OCI-LY7 (cell line): ENCODE data around the gene SSPN. TPM values are rescaled to one million over a fixed set of nuclear protein-coding genes. Genes with fewer than 3 reads are reported as not detected.

Experiments
- BruUV-seq: library from RNA; stranded (reverse); fragments of 400-500 nt; replicated peaks from 2 replicates; lab custom pipeline; 2021; lab: Mats Ljungman, UMichigan
- CTCF ChIA-PET: fragments of 300-600 bp; sonication (Branson Sonifier 250); formaldehyde crosslinking; loops from one replicate; lab custom pipeline; 2022; ENCODE audit warnings: antibody characterized with exemption; ENCODE audit not compliant: unreplicated experiment; lab: Charles Lee
- POLR2A ChIA-PET: fragments of 300-600 bp; sonication (Branson Sonifier 250); formaldehyde crosslinking; loops from one replicate; lab custom pipeline; 2022; ENCODE audit warnings: antibody characterized with exemption; lab: Charles Lee
- DNase-seq: peaks from one replicate; pipeline ENCODE4 v3.0.0-alpha.2; 2015; ENCODE audit warnings: low spot score
- H2AFZ ChIP-seq: fragments of 200-600 bp; sonication (generic), shearing (Covaris generic); 2 replicates; pipeline ENCODE4 v1.6.1; 2014; ENCODE audit warnings: mild to moderate bottlenecking, antibody characterized with exemption, low read length, moderate library complexity
- H3K27ac ChIP-seq: fragments of 200-600 bp; sonication (generic); 2 replicates; pipeline ENCODE4 v1.5.1; 2014; ENCODE audit warnings: mixed run types, low read depth, mild to moderate bottlenecking, moderate library complexity, low read length, inconsistent platforms; ENCODE audit not compliant: poor library complexity, severe bottlenecking
- H3K36me3 ChIP-seq: fragments of 200-600 bp; sonication (generic); 2 replicates; pipeline ENCODE4 v1.6.1; 2014; ENCODE audit warnings: mild to moderate bottlenecking, antibody characterized with exemption, low read length, moderate library complexity, mixed read lengths; ENCODE audit not compliant: insufficient read depth
- H3K4me1 ChIP-seq: fragments of 200-600 bp; sonication (generic); 2 replicates; pipeline ENCODE4 v1.5.1; 2014; ENCODE audit warnings: mild to moderate bottlenecking, low read length; ENCODE audit not compliant: insufficient read depth, poor library complexity, severe bottlenecking
- H3K4me2 ChIP-seq: fragments of 200-600 bp; sonication (generic); 2 replicates; pipeline ENCODE4 v1.6.1; 2014; ENCODE audit warnings: mild to moderate bottlenecking, low read length
- H3K4me3 ChIP-seq: fragments of 200-600 bp; sonication (generic); 2 replicates; pipeline ENCODE4 v1.5.1; 2014; ENCODE audit warnings: mild to moderate bottlenecking, low read depth, low read length; ENCODE audit not compliant: poor library complexity, severe bottlenecking
- H3K79me2 ChIP-seq: fragments of 200-600 bp; sonication (generic); 2 replicates; pipeline ENCODE4 v1.6.1; 2016; ENCODE audit warnings: low read depth, mild to moderate bottlenecking, low read length, moderate library complexity, mixed read lengths; ENCODE audit not compliant: insufficient read depth
- H3K9me2 ChIP-seq: fragments of 200-600 bp; sonication (generic); 2 replicates; pipeline ENCODE4 v1.6.1; 2016; ENCODE audit warnings: mild to moderate bottlenecking, low read length, mixed read lengths; ENCODE audit not compliant: insufficient read depth
- H3K9me3 ChIP-seq: fragments of 200-600 bp; sonication (generic); 2 replicates; pipeline ENCODE4 v1.6.1; 2014; ENCODE audit warnings: mild to moderate bottlenecking, mixed run types, low read length, mixed read lengths
- H4K20me1 ChIP-seq: fragments of 200-600 bp; sonication (generic); 2 replicates; pipeline ENCODE4 v1.6.1; 2014; ENCODE audit warnings: mild to moderate bottlenecking, antibody characterized with exemption, low read length, moderate library complexity, mixed read lengths; ENCODE audit not compliant: insufficient read depth
- CTCF ChIP-seq: fragments of 200-600 bp; sonication (generic); conservative IDR thresholded peaks from 2 replicates; pipeline ENCODE4 v1.5.1; 2014; ENCODE audit warnings: mild to moderate bottlenecking, antibody characterized with exemption, low read length, moderate library complexity, mixed read lengths
- EZH2phosphoT487 ChIP-seq: fragments of 200-600 bp; sonication (generic); IDR thresholded peaks from 2 replicates; pipeline ENCODE4 v1.6.1; 2018; ENCODE audit warnings: low read depth, borderline replicate concordance, mild to moderate bottlenecking, mixed run types, antibody characterized with exemption, low read length, moderate library complexity, mixed read lengths
- intact Hi-C: fragments of 100-400 bp; cut with micrococcal nuclease; formaldehyde crosslinking; loops from one replicate; pipeline ENCODE4 v1.10.0; 2022; ENCODE audit not compliant: unreplicated experiment
- total RNA-seq, 2 experiments: library from RNA; depleted of rRNA in 1 of 2; stranded (reverse); fragments of >200 nt in 1 of 2; shearing (Covaris generic) in 1 of 2; gene quantifications; 2 replicates each; pipeline ENCODE4 v1.2.3, GENCODE V29; 2014 to 2022

The SSPN gene
- total RNA-seq, 2 experiments from 2014 or later = not detected

GRCh38 chr12:26164118-26164517 is 31.3 kb upstream of the SSPN start:
- Histone ChIP-seq H3K79me2 (no peaks in the 10 kb centered on the region), H3K9me2 (no peaks in the 10 kb centered on the region), H4K20me1 (no peaks in the 10 kb centered on the region), H3K4me1 (no peaks in the 10 kb centered on the region), H3K4me3 (no peak overlapping the region), H3K27ac (no peak overlapping the region), H3K36me3 (no peaks in the 10 kb centered on the region), H2AFZ (no peak overlapping the region), H3K9me3 (no peaks in the 10 kb centered on the region), H3K4me2 (no peak overlapping the region)
- TF ChIP-seq EZH2phosphoT487 = no peak
- no peak for TF ChIP-seq CTCF
- intact Hi-C loops = no loop called here
- no peak for DNase-seq
- BruUV-seq = no TSS peak
- POLR2A ChIA-PET = interaction anchor here (0.6 kb wide), 1 partner anchor 105 kb away, joined by 4 read pairs; no protein-coding TSS in a partner anchor
- CTCF ChIA-PET = no interaction called here

GRCh38 chr12:26172013-26172412 is 23.4 kb upstream of the SSPN start:
- DNase-seq = no peak
- no peaks in the 10 kb centered on the region for H3K4me1 ChIP-seq
- no peaks in the 10 kb centered on the region for H3K9me2 ChIP-seq
- no peak overlapping the region for H3K27ac ChIP-seq
- H4K20me1 ChIP-seq = no peaks in the 10 kb centered on the region
- no TSS peak for BruUV-seq
- H3K9me3 ChIP-seq = no peaks in the 10 kb centered on the region
- H3K4me2 ChIP-seq = no peak overlapping the region
- intact Hi-C loops = no loop called here
- H2AFZ ChIP-seq = no peak overlapping the region
- no peak overlapping the region for H3K4me3 ChIP-seq
- ChIA-PET CTCF (no interaction called here), POLR2A (no interaction called here)
- no peak for TF ChIP-seq CTCF
- no peak for TF ChIP-seq EZH2phosphoT487
- H3K79me2 ChIP-seq = no peaks in the 10 kb centered on the region
- H3K36me3 ChIP-seq = no peaks in the 10 kb centered on the region

- Histone ChIP-seq H3K9me2 (no peaks in the 10 kb centered on the region), H3K4me3 (no peak overlapping the region), H3K9me3 (no peaks in the 10 kb centered on the region), H3K36me3 (no peaks in the 10 kb centered on the region), H4K20me1 (no peaks in the 10 kb centered on the region), H2AFZ (no peak overlapping the region), H3K4me1 (no peaks in the 10 kb centered on the region), H3K27ac (no peak overlapping the region), H3K79me2 (no peaks in the 10 kb centered on the region), H3K4me2 (no peak overlapping the region)
- BruUV-seq = no TSS peak
- POLR2A ChIA-PET = no interaction called here
- TF ChIP-seq EZH2phosphoT487 = no peak
- TF ChIP-seq CTCF = no peak
- intact Hi-C loops = no loop called here
- DNase-seq = no peak
- CTCF ChIA-PET = interaction anchor here (0.6 kb wide), 1 partner anchor 224 kb away, joined by 3 read pairs; no protein-coding TSS in a partner anchor
Measured at GRCh38 chr12:26172539-26172938, 22.8 kb upstream of the SSPN start.
